Endothelial cell (in vitro differentiated cells): ENCODE results near the gene PNMT. TPM values are rescaled to one million over a fixed set of nuclear protein-coding genes. Genes with fewer than 3 reads are reported as not detected.

Source experiments
- DNase-seq: peaks from one replicate; pipeline ENCODE4 v3.0.0; 2021; ENCODE audit warnings: low spot score
- H3K27ac Mint-ChIP-seq: one replicate; pipeline ENCODE4 v1.8.0; 2021; ENCODE audit warnings: mixed read lengths, inconsistent platforms; ENCODE audit not compliant: unreplicated experiment
- H3K27me3 Mint-ChIP-seq: one replicate; pipeline ENCODE4 v1.8.0; 2021; ENCODE audit warnings: mild to moderate bottlenecking, moderate library complexity, mixed read lengths, inconsistent platforms; ENCODE audit not compliant: unreplicated experiment
- H3K36me3 Mint-ChIP-seq: one replicate; pipeline ENCODE4 v1.8.0; 2021; ENCODE audit warnings: mild to moderate bottlenecking, low read depth, mixed read lengths, inconsistent platforms; ENCODE audit not compliant: unreplicated experiment
- H3K4me1 Mint-ChIP-seq: one replicate; pipeline ENCODE4 v1.8.0; 2021; ENCODE audit warnings: mild to moderate bottlenecking, mixed read lengths, inconsistent platforms; ENCODE audit not compliant: unreplicated experiment
- H3K4me3 Mint-ChIP-seq: one replicate; pipeline ENCODE4 v1.8.0; 2021; ENCODE audit warnings: mild to moderate bottlenecking, mixed read lengths, inconsistent platforms; ENCODE audit not compliant: unreplicated experiment
- H3K9me3 Mint-ChIP-seq: one replicate; pipeline ENCODE4 v1.8.0; 2021; ENCODE audit warnings: mixed read lengths, inconsistent platforms; ENCODE audit not compliant: unreplicated experiment
- long read RNA-seq: library from polyadenylated mRNA; unstranded; transcript quantifications from one replicate; pipeline ENCODE4 v2.0.0, GENCODE V29; 2020; ENCODE audit not compliant: unreplicated experiment
- total RNA-seq: library from RNA; stranded (reverse); fragmentation: NEBNext Ultra II Directional; extraction: Animal tissue kit (Norgen Biotek cat#: 25700); gene quantifications from one replicate; pipeline ENCODE4 v1.2.1, GENCODE V29; 2021; ENCODE audit not compliant: unreplicated experiment
- TF ChIP-seq, protein P1 (sequence below): fragments of 200-600 bp; sonication (generic); IDR thresholded peaks from one replicate; pipeline ENCODE4 v1.5.0; 2021; ENCODE audit warnings: antibody characterized with exemption; ENCODE audit not compliant: unreplicated experiment

The PNMT gene
- total RNA-seq, result not detected
- long read RNA-seq, result 0 reads

DNA sequence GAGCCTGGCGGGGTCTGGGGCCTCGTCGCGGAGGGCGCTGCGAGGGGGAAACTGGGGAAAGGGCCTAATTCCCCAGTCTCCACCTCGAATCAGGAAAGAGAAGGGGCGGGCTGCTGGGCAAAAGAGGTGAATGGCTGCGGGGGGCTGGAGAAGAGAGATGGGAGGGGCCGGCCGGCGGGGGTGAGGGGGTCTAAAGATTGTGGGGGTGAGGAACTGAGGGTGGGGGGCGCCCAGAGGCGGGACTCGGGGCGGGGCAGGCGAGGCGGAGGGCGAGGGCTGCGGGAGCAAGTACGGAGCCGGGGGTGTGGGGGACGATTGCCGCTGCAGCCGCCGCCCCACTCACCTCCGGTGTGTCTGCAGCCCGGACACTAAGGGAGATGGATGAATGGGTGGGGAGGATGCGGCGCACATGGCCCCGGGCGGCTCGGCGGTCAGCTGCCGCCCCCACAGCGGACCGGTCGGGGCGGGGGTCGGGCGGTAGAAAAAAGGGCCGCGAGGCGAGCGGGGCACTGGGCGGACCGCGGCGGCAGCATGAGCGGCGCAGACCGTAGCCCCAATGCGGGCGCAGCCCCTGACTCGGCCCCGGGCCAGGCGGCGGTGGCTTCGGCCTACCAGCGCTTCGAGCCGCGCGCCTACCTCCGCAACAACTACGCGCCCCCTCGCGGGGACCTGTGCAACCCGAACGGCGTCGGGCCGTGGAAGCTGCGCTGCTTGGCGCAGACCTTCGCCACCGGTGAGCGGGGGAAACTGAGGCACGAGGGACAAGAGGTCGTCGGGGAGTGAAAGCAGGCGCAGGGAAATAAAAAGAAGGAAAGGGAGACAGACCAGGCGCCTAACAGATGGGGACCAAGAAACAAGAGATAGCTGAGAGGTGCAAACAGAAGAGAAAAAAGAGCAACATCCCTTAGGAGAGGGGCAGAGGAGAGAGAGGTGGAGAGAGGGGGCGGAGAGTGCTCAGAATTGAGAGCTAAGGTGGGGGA, at the start of gene PNMT:
PNMT (plus strand) TSS at position 509 of the 980 bp plus-strand sequence; CDS start at position 532, 23 bp downstream.
- H3K27ac Mint-ChIP-seq, result no peak within 1 kb of the TSS
- peaks cover 5% of the 10 kb centered on the region for H3K36me3 Mint-ChIP-seq
- H3K9me3 Mint-ChIP-seq, result no peaks in the 10 kb centered on the region

DNA sequence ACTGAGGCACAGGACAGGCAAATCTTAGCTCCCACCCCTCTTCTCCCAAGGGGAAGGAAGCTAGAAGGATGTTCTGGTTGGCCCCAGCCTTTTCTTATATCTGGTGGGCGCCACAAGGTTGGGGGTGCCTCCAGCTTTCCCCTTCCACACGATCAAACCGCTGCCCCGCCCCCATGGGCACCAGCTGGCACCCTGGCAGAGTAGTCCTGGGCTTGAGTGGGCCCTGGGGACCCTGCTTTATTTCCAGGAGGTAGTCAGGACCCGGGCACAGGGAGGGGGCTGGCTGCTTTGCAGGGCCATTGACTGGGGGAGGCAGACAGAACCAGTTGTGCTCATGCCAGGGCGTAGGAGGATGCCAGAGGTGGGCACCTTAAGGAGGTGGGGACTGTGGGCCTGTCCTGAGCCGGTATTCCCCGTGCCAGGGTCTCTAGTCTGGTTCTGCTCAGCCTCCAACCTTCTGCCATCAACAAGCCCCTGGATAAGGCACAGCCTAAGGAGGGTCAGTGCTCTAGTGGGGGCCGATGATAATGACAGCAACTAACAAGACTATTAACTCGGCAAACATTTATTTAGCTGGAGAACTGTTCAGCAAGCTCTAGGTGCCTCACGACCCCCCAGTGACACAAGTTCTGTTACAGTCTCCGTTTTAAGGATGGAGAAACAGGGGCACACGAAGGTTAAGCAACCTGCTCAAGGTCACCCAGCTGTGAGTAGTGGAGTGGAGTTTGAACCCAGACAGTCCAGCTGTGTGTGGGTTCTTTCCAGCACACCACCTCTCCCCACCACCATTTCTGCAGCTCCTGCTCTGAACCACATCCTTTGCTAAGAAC, 49.1 kb upstream of the PNMT start:
- no peak overlapping the region for H3K4me3 Mint-ChIP-seq
- H3K27ac Mint-ChIP-seq, result no peak overlapping the region

More for the DNA sequence above, at the start of gene PNMT:
- TF ChIP-seq, protein P1, sequence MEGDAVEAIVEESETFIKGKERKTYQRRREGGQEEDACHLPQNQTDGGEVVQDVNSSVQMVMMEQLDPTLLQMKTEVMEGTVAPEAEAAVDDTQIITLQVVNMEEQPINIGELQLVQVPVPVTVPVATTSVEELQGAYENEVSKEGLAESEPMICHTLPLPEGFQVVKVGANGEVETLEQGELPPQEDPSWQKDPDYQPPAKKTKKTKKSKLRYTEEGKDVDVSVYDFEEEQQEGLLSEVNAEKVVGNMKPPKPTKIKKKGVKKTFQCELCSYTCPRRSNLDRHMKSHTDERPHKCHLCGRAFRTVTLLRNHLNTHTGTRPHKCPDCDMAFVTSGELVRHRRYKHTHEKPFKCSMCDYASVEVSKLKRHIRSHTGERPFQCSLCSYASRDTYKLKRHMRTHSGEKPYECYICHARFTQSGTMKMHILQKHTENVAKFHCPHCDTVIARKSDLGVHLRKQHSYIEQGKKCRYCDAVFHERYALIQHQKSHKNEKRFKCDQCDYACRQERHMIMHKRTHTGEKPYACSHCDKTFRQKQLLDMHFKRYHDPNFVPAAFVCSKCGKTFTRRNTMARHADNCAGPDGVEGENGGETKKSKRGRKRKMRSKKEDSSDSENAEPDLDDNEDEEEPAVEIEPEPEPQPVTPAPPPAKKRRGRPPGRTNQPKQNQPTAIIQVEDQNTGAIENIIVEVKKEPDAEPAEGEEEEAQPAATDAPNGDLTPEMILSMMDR, result peak; percentile 65
- Mint-ChIP-seq H3K4me3 (peak within 1 kb of the TSS; percentile 31), H3K27me3 (peaks cover 30% of the 10 kb centered on the region), H3K4me1 (peaks cover 4% of the 10 kb centered on the region)
- DNase-seq, result peak; percentile 80

GRCh38 chr17:39619786-39620101, 48.5 kb upstream of the PNMT start:
- peaks cover 16% of the 10 kb centered on the region for H3K27me3 Mint-ChIP-seq
- H3K36me3 Mint-ChIP-seq, result no peaks in the 10 kb centered on the region
- no peaks in the 10 kb centered on the region for H3K9me3 Mint-ChIP-seq
- H3K4me1 Mint-ChIP-seq, result no peaks in the 10 kb centered on the region
- no peak overlapping the region for H3K27ac Mint-ChIP-seq
- DNase-seq, result no peak
- no peak overlapping the region for H3K4me3 Mint-ChIP-seq
- TF ChIP-seq, protein P1, result no peak

More for the DNA sequence above, 49.1 kb upstream of the PNMT start:
- H3K4me1 Mint-ChIP-seq, result no peaks in the 10 kb centered on the region
- no peak for DNase-seq
- H3K27me3 Mint-ChIP-seq, result peaks cover 18% of the 10 kb centered on the region
- H3K9me3 Mint-ChIP-seq, result no peaks in the 10 kb centered on the region
- TF ChIP-seq, protein P1, result no peak
- no peaks in the 10 kb centered on the region for H3K36me3 Mint-ChIP-seq

DNA sequence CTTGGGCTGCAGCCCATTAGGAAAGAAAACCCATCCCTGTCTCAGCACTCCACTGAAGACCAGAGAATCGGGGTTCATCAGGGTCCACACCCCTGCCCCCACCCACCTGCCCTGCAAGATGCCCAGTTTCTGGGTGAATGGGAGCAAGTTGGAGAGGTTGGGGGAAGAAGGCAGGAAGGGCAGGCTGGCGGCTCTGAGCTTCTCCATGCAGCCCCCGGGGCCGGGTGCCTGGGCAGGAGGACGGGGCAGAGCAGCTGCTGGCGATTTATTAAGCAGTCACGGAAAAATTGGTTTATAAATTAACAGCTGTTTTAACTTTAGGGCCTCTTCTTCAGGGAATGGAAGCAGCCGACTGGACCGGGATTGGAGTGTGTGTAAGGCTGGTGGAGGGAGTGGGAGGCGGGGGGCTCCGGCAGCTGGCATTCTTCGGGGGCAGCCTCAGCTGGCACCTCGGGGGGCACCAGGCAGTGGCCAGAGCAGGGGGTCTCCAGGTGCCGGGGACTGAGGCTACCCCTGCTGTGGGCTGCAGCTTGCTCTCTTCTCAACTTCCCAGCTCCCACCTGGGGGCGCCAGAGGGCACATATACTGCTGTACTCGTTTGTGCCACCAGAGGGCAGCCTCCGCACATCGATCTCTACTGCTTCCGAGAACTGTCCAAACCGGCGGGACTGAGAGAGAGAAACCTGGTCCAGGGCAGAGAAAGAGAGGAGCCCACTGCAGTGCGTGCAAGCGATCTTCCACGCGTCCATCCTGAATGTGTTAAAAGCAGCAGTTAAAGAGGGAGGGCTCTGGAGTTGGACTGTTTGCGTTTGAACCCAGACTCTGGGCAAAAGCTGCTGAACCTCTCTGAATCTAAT, 46.5 kb upstream of the PNMT start:
- peaks cover 16% of the 10 kb centered on the region for H3K27me3 Mint-ChIP-seq
- no peaks in the 10 kb centered on the region for H3K36me3 Mint-ChIP-seq
- no peak overlapping the region for H3K4me3 Mint-ChIP-seq
- peaks cover 4% of the 10 kb centered on the region for H3K4me1 Mint-ChIP-seq
- TF ChIP-seq, protein P1, result peak; percentile 100
- H3K27ac Mint-ChIP-seq, result no peak overlapping the region
- peak; percentile 93 for DNase-seq
- H3K9me3 Mint-ChIP-seq, result no peaks in the 10 kb centered on the region
